Natural killer cell (primary cell): ENCODE measurements around the gene PHF2. TPM values are rescaled to one million over a fixed set of nuclear protein-coding genes. Genes with fewer than 3 reads are reported as not detected.
A peak's percentile ranks its signal among the peaks of the same experiment; 100 is the strongest.

Source experiments
- ATAC-seq, 3 donors: fragments of 150-1000 bp in 2 of 3; fragments of 200-7000 bp in 1 of 3; cut with Tn5 transposase; 1 replicate in 1 of 3; 2 replicates in 2 of 3; pipeline ENCODE4 v1.10.0; 2021; ENCODE audit warnings: mild to moderate bottlenecking in 2 of 3, moderate library complexity in 2 of 3
- DNase-seq, 2 donors: peaks; one replicate each; pipeline versions ENCODE4 v3.0.0 to v3.0.0-alpha.2; 2013 to 2021; ENCODE audit warnings: mixed read lengths in 1 of 2
- H3K27ac ChIP-seq: one replicate; pipeline ENCODE4 v1.5.1; 2013; ENCODE audit warnings: mild to moderate bottlenecking, low read length
- H3K27me3 ChIP-seq: one replicate; pipeline ENCODE4 v1.6.1; 2013; ENCODE audit warnings: low read length; ENCODE audit not compliant: control insufficient read depth, insufficient read depth
- H3K36me3 ChIP-seq: one replicate; pipeline ENCODE4 v1.6.1; 2013; ENCODE audit warnings: low read length; ENCODE audit not compliant: control insufficient read depth, insufficient read depth
- H3K4me1 ChIP-seq: one replicate; pipeline ENCODE4 v1.6.1; 2013; ENCODE audit warnings: low read length; ENCODE audit not compliant: control insufficient read depth, insufficient read depth
- H3K4me3 ChIP-seq: one replicate; pipeline ENCODE4 v1.5.1; 2013; ENCODE audit warnings: low read length
- H3K9me3 ChIP-seq: one replicate; pipeline ENCODE4 v1.6.1; 2013; ENCODE audit warnings: low read length; ENCODE audit not compliant: control insufficient read depth, insufficient read depth
- H3K27ac Mint-ChIP-seq, 2 donors: one replicate each; pipeline ENCODE4 v1.8.0; 2022; ENCODE audit warnings: mild to moderate bottlenecking in 2 of 2, mixed read lengths in 2 of 2, moderate library complexity in 1 of 2
- H3K27me3 Mint-ChIP-seq, 2 donors: one replicate each; pipeline ENCODE4 v1.8.0; 2022; ENCODE audit warnings: low read depth in 2 of 2, mixed read lengths in 2 of 2
- H3K36me3 Mint-ChIP-seq: one replicate; pipeline ENCODE4 v1.8.0; 2022; ENCODE audit warnings: mixed read lengths
- H3K4me1 Mint-ChIP-seq, 2 donors: one replicate each; pipeline ENCODE4 v1.8.0; 2022; ENCODE audit warnings: mixed read lengths in 2 of 2
- H3K4me3 Mint-ChIP-seq: one replicate; pipeline ENCODE4 v1.8.0; 2022; ENCODE audit warnings: mild to moderate bottlenecking, moderate library complexity, mixed read lengths
- H3K9me3 Mint-ChIP-seq, 2 donors: one replicate each; pipeline ENCODE4 v1.8.0; 2022; ENCODE audit warnings: mixed read lengths in 2 of 2
- CTCF ChIP-seq: fragments of 200-600 bp; IDR thresholded peaks from one replicate; pipeline ENCODE4 v1.8.0; 2022; ENCODE audit warnings: antibody characterized with exemption
- WGBS: methylation state at CpG from one replicate; pipeline ENCODE4 v1.1.7; 2013; ENCODE audit warnings: missing lambda C conversion rate; ENCODE audit not compliant: insufficient coverage; 5-methylcytosine and 5-hydroxymethylcytosine counted together
- intact Hi-C: fragments of 100-400 bp; cut with micrococcal nuclease; formaldehyde crosslinking; loops from one replicate; pipeline ENCODE4 v1.14.2; 2022
- total RNA-seq, 4 donors: library from RNA; stranded (reverse); fragments of 120-200 nt in 1 of 4; gene quantifications; one replicate each; pipeline versions ENCODE4 v1.2.3 to v1.2.4, GENCODE V29; 2013 to 2022

The PHF2 gene
- total RNA-seq, 3 donors from 2014 or later (not counting 1 experiment from before 2014, with no cell fraction given): 24.8 to 28.1 (median 26.4) TPM

GRCh38 chr9:93673021-93673838, 96.8 kb downstream of the PHF2 start:
- DNase-seq (peak in 1 of 2 donors; percentile 13), ATAC-seq (no peak)
- intact Hi-C loops: no loop called here
- Histone ChIP-seq H3K27me3 (no peaks in the 10 kb centered on the region), H3K36me3 (peaks cover 32% of the 10 kb centered on the region), H3K27ac (no peak overlapping the region), H3K9me3 (no peaks in the 10 kb centered on the region), H3K4me1 (peaks cover 6% of the 10 kb centered on the region), H3K4me3 (no peak overlapping the region)
- Mint-ChIP-seq H3K9me3 (no peaks in the 10 kb centered on the region), H3K4me3 (no peak overlapping the region), H3K4me1 (peaks cover 6 to 26% of the 10 kb centered on the region in 2 donors), H3K27ac (no peak overlapping the region), H3K27me3 (no peaks in the 10 kb centered on the region), H3K36me3 (no peaks in the 10 kb centered on the region)
- WGBS: 96% methylated on average over 15 of the region's 16 CpGs
- no peak for TF ChIP-seq CTCF

- Mint-ChIP-seq H3K27me3 (no peaks in the 10 kb centered on the region), H3K4me1 (peaks cover 6 to 21% of the 10 kb centered on the region in 2 donors), H3K4me3 (no peak overlapping the region), H3K27ac (no peak overlapping the region), H3K9me3 (no peaks in the 10 kb centered on the region), H3K36me3 (no peaks in the 10 kb centered on the region)
- H3K36me3 ChIP-seq: peaks cover 32% of the 10 kb centered on the region
- no peak overlapping the region for H3K27ac ChIP-seq
- peak in 1 of 2 donors; percentile 14 for DNase-seq
- peaks cover 6% of the 10 kb centered on the region for H3K4me1 ChIP-seq
- WGBS: 98% methylated on average over 13 of the region's 13 CpGs
- ATAC-seq: no peak
- intact Hi-C loops: no loop called here
- no peaks in the 10 kb centered on the region for H3K9me3 ChIP-seq
- no peak for TF ChIP-seq CTCF
- H3K4me3 ChIP-seq: no peak overlapping the region
- no peaks in the 10 kb centered on the region for H3K27me3 ChIP-seq
Observed at GRCh38 chr9:93673839-93674334, 97.5 kb downstream of the PHF2 start.

GRCh38 chr9:93674580-93675335, 98.4 kb downstream of the PHF2 start:
- Histone ChIP-seq H3K27ac (no peak overlapping the region), H3K27me3 (no peaks in the 10 kb centered on the region), H3K4me3 (no peak overlapping the region), H3K4me1 (no peaks in the 10 kb centered on the region), H3K9me3 (no peaks in the 10 kb centered on the region), H3K36me3 (peaks cover 32% of the 10 kb centered on the region)
- no peak overlapping the region for H3K27ac Mint-ChIP-seq
- H3K4me3 Mint-ChIP-seq: no peak overlapping the region
- TF ChIP-seq CTCF: no peak
- H3K27me3 Mint-ChIP-seq: no peaks in the 10 kb centered on the region
- no peaks in the 10 kb centered on the region for H3K9me3 Mint-ChIP-seq
- WGBS: 95% methylated on average over 12 of the region's 14 CpGs
- H3K36me3 Mint-ChIP-seq: no peaks in the 10 kb centered on the region
- ATAC-seq (no peak), DNase-seq (peak in 1 of 2 donors; percentile 11)
- intact Hi-C loops: no loop called here
- peaks cover 2 to 14% of the 10 kb centered on the region in 2 donors for H3K4me1 Mint-ChIP-seq
